SU-DHL-6 (cell line): ENCODE data around the gene PRPF40A.

Experiments used
- EZH2phosphoT487 ChIP-seq: fragments of 200-600 bp; sonication (generic), shearing (Covaris generic); conservative IDR thresholded peaks from 2 replicates; pipeline ENCODE4 v1.6.1; 2018; ENCODE audit warnings: mild to moderate bottlenecking, antibody characterized with exemption, low read length, moderate library complexity, mixed read lengths
- TF ChIP-seq, protein P1 (sequence below): fragments of 200-600 bp; sonication (generic); IDR thresholded peaks from one replicate; pipeline ENCODE4 v1.5.1; 2017; ENCODE audit warnings: antibody characterized with exemption, mild to moderate bottlenecking, low read length, moderate library complexity; ENCODE audit not compliant: insufficient read depth, poor library complexity, severe bottlenecking

DNA sequence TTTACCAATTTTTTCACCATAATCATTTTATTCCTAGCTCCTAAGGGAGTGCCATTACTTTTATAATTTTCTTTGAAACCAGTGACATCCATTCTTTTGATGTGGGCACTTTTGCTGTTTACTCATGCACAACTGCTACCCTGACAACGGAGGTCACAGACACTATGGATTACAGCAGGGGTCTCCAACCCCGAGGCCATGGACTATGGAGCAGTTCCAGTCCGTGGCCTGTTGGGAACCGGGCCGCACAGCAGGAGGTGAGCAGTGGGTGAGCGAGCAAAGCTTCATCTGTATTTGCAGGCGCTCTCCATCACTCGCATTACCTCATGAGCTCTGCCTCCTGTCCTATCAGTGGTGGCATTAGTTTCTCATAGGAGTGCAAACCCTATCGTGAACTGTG, 34.6 kb downstream of the PRPF40A start:
- TF ChIP-seq, protein P1, sequence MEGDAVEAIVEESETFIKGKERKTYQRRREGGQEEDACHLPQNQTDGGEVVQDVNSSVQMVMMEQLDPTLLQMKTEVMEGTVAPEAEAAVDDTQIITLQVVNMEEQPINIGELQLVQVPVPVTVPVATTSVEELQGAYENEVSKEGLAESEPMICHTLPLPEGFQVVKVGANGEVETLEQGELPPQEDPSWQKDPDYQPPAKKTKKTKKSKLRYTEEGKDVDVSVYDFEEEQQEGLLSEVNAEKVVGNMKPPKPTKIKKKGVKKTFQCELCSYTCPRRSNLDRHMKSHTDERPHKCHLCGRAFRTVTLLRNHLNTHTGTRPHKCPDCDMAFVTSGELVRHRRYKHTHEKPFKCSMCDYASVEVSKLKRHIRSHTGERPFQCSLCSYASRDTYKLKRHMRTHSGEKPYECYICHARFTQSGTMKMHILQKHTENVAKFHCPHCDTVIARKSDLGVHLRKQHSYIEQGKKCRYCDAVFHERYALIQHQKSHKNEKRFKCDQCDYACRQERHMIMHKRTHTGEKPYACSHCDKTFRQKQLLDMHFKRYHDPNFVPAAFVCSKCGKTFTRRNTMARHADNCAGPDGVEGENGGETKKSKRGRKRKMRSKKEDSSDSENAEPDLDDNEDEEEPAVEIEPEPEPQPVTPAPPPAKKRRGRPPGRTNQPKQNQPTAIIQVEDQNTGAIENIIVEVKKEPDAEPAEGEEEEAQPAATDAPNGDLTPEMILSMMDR: no peak
- TF ChIP-seq EZH2phosphoT487: no peak
